ENCODE data around the gene SHOC2.

The SHOC2 gene

DNA sequence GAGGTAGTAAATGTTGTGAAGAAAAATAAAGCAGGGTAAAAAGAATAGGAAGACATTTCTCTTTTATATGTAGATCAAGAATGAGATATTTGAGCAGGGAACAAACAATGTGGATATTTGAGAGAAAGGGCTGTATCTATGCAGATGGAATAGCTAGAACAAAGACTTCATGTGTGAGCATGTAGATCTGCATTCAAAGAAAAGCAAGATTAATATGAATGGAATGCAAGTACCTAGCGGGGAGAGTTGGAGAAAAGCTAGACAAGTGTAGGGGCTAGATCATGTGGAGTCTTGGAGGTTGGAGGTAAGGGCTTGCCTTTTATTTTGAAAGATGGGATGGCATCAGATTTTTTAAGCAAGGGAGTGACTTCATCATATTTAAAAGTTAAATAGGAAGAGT, 27.1 kb downstream of the SHOC2 start:
- no peak for DNase-seq (ENCODE audit: low spot score)

DNA sequence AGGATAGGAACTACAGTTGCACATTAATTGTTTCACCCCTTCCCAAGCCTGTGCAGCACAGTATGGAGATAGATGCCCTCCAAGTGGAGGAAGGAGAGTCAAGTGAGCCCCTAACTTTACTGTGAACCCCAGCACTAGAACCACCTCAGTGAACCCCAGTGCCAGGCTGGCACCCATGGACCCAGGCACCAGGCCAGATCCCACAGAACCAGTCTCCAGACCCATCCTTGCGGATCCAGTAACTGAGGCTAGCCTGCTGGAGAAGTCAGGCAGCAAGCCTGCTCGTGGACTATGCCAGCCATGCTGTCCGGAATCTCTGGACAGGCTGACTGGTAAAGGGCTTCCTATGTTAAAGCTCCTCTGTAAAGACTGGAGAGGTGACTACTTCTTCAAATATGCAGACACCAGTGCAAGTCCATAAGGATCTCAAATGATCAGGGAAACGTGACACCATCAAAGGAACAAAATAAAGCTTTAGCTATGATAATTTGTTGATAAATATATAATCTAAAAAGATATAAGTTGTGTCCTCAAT, 27.7 kb downstream of the SHOC2 start:
- DNase-seq (ENCODE audit: low spot score) = no peak

DNA sequence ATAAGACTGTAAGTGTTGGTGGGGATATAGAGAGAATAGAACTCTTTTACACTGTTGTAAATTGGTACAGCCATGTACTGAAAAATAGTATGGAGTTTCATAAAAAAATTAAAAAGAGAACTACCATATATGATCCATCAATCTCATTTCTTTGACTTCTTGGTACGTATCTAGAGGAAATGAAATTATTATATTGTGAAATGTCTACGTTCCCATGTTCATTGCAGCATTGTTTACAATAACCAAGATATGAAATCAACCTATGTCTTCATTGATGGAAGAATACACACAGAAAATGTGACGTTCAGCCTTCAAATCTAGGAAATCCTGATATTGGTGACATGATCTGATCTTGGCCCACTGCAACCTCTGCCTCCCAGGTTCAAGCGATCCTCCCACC, 32.0 kb downstream of the SHOC2 start:
- DNase-seq (ENCODE audit: low spot score) = no peak

DNA sequence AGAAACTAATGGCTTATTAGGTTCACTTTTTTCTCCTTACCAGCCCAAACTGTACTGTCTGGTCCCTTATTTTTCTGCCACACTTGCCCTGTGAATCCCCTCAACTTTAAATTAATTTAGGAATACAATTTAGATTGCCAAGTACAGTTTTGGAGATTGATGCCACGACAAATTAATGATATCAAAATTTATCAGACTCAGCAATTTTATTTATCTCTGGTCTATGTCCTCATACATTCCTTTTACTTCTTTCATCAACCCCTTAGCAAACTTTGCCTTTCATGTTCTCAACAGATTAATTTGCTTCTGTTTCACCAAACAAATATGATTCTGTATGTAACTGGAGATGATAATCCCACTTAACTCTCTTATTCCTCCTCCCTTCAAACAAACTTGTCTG, 38.2 kb downstream of the SHOC2 start:
- DNase-seq (ENCODE audit: low spot score) = no peak

DNA sequence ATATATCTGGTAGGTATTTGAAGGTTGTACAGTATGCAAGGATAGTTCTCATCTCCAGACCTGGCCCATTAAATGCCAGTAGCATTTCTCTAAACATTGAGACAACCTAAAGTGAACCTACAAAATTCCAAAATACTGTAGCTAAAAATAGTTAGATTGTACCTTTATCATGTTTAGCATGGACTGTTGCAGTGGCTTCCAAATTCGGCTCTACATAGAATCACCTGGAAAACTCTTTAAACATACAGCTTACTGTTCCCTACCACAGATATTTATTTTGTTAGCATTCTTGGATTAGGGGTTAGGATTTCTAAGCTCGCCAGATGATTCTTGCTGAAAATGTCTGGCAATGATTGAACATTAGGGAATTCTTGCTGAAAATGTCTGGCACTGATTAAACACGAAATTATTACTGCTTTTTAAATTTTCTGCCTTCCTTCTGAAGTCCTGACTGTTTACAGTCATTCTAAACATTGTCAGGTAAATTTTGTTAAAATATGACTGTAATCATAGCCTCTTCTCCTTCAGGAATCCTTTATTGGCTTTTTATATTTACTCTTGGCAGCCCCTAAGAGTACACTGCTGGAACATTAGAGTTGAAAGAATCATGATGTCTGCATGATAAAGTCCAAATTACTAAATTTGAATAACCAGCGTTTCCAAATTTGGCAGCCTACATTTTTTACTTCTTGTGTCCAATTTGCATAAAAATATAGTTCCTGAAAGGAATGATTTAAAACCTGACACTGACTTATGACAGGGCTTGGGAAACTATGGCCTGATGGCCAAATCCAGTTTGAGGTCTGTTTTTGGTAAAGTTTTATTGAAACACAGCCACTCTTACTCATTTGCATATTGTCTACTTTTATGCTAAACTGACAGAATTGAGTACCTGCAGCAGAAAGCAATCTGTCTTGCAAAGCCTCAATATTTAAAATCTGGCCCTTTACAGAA, 40.3 kb downstream of the SHOC2 start:
- DNase-seq (ENCODE audit: low spot score) = no peak

DNA sequence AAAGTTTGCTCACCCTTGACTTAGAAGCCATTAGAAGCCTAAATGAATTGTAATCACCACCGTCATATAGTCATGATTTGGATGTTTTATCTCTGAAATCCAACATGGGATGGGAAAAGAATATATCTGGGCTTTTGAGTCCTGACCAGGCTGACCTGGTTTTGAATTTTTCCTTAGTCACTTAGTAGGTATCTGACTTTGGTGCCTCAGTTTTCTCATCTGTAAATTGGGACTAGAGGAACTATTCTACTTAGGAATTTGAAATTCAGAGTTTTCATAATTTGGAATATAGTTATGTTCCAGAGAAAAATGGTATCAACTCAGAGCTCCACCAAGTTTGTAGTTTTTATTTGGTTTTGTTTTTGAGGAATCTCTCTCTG, 40.9 kb downstream of the SHOC2 start:
- no peak for DNase-seq (ENCODE audit: low spot score)

DNA sequence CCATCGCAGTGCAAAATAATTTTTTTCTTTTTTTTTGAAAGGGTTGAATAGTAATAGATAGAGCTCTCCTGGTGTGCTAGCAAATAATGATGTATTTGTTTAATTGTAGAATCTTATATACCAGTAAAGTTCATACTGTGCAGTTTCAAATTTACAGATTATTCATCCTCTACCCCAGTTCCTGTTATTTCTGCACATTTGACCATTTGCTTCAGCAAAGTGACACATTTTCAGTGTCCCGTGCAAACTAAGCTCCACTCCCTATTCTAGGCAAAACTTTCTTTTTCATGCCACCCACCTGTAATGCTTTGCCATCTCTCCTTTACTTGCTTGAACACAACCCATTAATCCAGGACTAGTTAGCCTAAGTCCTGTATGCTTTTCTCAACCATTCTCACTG, 43.0 kb downstream of the SHOC2 start:
- no peak for DNase-seq (ENCODE audit: low spot score)

DNA sequence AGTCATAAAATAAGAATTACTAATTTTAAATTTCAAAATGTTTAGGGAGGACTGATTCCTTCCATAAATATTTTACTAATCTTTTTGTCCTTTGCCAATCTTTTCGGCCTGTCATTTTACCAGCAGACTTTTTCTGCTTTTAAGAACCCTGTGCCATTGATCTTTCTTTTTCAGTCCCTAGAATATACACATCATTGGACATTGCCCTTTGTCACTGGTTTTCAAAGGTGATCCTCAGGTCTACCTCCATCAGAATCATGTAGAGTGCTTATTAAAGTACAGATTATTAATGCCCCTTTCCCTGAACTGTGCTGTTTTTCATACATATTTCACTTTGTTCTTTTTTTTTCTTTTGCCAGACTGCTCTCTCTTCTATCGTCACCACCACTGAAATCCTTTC, 43.8 kb downstream of the SHOC2 start:
- DNase-seq (ENCODE audit: low spot score) = no peak

DNA sequence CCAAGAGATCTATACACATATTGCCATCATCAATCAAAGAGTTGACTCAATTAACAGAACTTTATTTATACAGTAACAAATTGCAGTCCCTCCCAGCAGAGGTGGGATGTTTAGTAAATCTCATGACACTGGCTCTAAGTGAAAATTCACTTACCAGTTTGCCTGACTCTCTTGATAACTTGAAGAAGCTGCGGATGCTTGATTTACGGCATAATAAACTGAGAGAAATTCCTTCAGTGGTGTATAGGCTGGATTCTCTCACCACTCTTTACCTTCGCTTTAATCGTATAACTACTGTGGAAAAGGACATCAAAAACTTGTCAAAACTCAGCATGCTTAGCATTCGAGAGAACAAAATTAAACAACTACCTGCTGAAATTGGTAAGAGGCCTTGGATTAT, 45.3 kb downstream of the SHOC2 start:
- no peak for DNase-seq (ENCODE audit: low spot score)

DNA sequence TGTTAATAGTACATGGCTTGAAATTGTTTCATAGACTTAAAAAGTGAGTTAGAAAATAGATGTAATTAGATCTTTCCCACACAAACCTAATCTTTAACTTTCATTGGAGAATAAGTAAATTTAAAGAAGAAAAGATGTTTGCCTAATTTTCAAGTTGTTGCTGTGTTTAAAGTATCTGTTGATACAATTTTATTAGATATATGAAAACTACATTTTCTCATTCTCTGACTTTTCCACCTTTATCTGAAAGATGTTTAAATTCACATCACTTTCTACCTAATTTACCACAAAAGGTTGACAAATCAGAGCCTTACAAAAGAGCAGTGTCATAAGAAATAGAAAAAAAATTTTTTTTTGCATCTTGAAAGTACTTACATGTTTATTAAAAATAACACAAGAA, 45.8 kb downstream of the SHOC2 start:
- no peak for DNase-seq (ENCODE audit: low spot score)

DNA sequence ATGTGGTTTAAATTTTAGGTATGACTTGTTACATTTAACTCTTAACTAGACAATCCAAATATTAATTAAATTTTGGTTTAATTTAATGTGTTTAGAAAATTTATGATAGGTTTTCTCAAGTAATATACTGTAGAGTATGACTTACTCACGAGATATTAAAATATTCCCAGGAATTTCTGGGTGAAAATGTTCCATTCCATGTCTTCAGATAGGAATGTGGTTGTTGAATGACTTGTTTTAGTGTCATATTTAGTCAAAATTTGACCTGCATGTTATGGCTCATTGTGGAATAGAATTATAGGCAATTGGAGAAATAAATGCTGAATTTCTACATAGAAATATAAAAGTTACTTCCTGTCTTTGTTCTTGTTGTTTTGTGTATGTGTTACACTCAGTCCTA, 46.7 kb downstream of the SHOC2 start:
- DNase-seq (ENCODE audit: low spot score) = no peak

DNA sequence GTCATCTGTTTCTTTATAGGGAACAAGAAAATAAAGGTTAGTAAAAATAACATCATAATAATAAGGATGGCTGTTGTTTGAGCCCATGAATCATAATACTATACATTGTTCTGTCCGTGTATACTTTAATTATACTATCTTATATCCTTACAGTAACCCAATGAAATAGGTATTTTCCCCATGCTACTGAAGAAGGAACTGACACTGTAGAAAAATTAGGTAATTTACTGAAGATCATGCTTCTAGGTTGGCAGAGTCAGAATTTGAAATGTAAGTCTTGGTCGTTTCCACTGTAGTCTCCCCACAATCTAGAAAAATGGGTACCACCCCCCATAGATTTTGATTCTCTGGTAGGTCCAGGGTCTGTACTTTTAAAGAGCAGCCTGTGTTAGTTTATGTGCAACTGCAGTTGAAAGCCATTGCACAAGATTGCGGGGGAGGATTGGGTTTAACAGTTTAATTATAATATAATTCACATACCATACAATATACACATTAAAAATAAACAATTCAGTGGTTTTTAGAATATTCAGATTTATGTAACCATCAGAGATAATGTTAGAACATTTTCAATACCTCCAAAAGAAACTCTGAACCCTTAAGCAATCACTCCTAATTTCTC, 47.7 kb downstream of the SHOC2 start:
- DNase-seq (ENCODE audit: low spot score) = no peak

DNA sequence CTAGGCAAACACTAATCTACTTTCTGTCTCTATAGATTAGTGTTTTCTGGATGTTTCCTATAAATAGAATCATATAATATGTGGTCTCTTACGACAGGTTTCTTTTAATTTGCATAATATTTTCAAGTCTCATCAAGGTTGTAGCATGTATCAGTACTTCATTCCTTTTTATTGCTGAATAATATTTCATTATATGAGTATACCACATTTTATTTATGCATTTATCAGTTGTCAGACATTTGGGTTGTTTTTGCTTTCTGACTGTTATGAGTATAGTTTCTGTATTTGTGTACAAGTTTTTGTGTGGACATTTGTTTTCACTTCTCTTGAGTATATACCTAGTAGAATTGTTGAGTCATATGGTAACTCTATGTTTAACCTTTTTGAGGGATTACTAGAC, 48.2 kb downstream of the SHOC2 start:
- DNase-seq (ENCODE audit: low spot score) = no peak

DNA sequence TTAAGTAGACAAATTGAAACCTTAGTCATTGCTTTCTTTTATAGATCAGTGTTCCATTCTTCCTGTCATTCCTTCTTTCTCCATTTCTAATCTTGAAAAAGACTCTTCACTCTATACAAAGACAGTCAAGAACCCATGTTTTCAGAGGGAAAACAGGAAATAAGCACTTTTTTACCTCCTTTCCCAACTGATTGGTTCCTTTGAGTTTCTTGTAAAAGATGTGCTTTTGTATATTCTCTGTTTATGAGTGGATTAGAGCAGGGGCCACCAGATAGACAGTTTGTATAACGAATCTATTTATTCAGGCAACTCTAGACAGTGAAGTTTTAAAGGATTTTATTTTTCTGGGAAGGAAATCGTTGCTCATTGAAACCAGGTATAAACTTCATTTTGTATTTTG, 49.8 kb downstream of the SHOC2 start:
- no peak for DNase-seq (ENCODE audit: low spot score)

DNA sequence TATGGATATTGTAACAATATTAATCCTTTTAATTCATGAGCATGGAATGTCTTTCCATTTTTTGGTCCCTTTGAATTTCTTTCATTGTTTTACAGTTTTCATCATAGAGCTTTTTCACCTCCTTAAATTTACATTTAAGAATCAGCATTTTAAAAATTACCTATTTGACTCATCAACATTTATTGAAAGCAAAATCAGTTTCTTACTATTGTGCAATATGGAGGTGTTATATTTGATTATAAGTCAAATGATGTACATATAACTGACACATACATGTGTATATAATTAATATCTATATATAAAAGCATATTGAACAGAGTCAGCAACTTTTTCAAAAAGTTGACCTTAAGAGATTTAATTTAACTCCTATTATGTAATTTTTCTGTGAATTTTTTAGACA, 52.2 kb downstream of the SHOC2 start:
- no peak for DNase-seq (ENCODE audit: low spot score)

DNA sequence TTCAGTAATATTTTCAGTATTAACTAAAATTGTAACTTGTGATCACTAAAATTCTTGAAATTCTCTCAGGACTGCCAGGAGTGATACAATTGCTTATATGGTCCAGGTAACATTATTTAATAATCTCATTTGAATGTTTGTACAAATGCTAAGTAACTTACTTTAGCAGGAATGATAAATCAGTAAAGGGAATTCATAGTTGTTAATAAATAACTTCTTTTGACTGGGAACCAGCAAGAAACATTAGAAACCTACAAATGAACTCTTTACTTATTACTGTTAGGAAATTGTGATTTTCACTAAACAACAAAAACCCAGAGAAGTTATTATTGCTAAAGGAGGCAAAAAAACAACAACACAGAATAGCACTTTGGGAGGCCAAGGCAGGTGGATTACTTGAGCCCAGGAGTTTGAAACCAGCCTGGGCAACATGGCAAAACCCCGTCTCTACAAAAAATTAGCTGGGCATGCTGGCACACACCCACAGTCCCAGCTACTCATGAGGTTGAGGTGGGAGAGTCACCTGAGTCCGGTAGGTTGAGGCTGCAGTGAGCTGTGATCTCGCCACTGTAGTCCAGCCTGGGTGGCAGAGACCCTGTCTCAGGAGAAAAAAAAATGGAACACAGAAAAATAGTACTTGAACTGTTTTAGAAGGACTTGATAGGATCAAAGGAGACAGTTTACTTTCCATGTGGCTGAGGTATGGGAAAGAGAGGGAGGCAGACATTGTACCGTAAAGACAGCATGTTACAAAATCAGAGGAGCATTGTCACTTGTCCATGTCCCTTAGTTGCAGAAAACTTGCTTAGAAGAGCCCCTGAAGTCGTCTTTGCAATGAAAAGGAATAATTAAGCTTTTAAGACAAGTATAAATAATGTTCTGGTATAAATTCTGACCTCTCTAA, 53.1 kb downstream of the SHOC2 start:
- no peak for DNase-seq (ENCODE audit: low spot score)

DNA sequence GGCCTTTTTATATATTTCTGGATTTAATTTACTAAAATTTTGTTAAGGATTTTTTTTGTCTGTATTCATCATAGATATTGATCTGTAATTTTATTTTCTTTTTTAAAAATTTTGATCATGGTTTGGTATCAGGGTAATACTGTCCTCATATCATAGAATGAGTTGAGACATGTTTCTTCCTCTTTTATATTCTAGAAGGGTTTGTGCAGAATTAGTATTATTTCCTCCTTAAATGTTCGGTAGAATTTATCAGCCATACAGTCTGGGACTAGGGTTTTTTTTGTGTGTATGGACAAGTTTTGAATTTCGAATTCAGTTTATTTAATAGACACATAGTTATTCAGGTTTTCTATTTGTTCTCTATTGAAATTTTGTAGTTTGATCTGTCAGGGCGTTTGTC, 54.0 kb downstream of the SHOC2 start:
- no peak for DNase-seq (ENCODE audit: low spot score)

DNA sequence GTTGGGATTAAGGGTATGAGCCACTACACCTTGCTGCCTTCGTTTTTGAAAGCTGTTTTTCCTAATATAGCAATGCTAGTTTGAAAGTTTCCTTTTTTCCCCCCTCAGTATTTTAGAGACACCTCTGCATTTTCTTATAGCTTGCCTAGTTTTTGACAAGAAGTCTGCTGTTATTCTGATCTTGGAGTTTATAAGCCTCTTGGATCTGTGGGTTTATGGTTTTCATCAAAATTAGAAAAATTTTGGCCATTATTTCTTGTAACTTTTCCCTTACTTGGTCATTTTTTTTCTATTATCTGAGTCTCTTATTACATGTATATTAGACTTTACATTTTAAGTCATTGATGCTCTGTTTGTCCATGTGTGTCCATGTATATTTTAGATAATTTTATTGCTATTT, 57.2 kb downstream of the SHOC2 start:
- no peak for DNase-seq (ENCODE audit: low spot score)

DNA sequence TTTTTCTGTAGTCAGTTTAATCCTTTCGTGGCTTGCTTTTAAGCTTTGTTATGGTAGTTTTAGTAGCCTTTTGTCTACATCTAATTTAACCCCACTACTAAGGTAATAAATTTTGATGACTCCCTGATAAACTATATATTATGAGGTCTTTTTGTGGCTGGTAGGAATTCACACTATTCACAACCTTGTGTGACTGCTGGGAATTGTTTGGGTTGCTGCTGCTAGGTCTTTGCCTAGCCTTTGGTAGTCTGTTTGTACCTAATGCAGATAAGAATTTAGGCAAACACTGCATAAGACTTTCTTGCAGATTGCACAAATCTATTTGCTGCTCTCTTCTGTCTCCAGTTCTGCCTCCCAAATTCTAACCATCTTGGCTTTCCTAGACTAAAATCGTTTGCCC, 58.3 kb downstream of the SHOC2 start:
- no peak for DNase-seq (ENCODE audit: low spot score)

DNA sequence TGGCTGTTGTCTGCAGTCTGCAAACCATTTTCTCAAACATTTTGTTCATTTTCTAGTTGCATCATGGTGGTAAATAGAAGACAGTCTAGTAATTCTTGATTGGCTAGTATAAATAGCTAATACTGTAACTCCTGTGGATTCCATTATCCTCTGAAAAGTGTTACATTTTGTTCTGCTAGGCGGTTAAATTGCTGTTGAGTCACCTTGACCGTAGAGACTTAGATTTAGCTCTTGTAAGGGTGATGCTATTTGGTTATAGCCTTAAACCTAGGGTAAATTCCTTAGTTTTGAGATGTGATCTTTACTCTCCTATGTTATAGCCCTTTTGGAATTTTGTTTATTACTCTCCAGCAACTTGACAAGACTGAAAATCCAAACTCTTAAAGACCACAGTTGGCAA, 58.8 kb downstream of the SHOC2 start:
- DNase-seq (ENCODE audit: low spot score) = no peak

DNA sequence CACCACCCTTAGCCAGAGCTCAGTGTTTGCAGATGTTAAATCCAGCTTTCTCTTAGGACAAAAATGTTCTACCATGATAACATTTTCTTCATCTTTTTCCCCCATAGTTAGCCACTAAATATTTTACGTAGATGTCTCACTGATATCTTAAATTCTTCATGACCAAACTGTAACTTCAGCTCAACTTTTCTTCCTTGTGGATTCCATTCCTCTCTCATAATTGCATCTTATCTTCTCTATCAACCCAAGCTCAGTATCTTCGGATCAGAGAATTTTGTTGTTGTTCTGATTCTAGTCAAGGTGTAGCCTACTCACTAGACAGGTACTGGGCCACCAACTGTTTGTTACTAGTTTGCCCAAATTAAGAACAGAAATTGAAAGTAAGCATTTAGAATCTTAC, 60.2 kb downstream of the SHOC2 start:
- no peak for DNase-seq (ENCODE audit: low spot score)

DNA sequence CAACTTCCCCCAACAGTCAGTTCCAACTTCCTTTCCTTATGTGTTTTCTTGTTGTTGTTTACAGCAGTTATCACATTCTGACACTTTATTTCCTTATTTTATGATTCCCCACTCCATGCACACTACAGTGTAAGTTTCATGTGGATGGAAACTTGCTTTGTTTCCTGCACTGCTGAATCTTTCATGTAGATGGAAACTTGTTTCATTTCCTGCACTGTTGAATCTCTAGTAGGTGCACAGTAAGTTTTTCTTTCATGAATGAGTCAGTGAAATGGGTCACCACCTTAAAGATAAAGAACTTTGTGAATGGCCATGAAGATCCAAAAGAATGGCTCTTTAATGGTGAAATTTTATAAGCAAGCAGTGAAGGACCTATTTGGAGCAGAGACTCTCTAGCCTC, 61.4 kb downstream of the SHOC2 start:
- DNase-seq (ENCODE audit: low spot score) = no peak

DNA sequence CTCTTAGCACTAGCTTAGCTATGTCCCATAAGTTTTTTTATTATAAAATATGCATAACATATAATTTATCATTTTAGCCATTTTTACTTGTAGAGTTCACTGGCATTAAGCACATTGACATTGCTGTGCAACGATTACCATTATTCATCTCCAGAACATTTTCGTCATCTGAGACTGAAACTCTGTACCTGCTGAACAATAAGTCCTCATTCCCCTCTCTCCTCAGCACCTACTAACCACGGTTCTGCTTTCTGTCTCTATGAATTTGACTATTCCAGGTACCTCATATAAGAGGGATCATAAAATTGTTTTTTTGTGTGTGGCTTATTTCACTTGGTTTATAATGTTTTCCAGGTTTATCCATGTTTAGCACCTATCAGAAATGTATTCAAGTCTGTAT, 64.1 kb downstream of the SHOC2 start:
- DNase-seq (ENCODE audit: low spot score) = no peak

Measured in COLO829 (cell line).